Measurements from ENCODE around the gene PPM1L.
"Not testable (repeated sequence)": the region's sequence is repeated elsewhere in the genome, so short reads cannot be mapped to it uniquely, and the experiment has no call there.

The PPM1L gene

DNA sequence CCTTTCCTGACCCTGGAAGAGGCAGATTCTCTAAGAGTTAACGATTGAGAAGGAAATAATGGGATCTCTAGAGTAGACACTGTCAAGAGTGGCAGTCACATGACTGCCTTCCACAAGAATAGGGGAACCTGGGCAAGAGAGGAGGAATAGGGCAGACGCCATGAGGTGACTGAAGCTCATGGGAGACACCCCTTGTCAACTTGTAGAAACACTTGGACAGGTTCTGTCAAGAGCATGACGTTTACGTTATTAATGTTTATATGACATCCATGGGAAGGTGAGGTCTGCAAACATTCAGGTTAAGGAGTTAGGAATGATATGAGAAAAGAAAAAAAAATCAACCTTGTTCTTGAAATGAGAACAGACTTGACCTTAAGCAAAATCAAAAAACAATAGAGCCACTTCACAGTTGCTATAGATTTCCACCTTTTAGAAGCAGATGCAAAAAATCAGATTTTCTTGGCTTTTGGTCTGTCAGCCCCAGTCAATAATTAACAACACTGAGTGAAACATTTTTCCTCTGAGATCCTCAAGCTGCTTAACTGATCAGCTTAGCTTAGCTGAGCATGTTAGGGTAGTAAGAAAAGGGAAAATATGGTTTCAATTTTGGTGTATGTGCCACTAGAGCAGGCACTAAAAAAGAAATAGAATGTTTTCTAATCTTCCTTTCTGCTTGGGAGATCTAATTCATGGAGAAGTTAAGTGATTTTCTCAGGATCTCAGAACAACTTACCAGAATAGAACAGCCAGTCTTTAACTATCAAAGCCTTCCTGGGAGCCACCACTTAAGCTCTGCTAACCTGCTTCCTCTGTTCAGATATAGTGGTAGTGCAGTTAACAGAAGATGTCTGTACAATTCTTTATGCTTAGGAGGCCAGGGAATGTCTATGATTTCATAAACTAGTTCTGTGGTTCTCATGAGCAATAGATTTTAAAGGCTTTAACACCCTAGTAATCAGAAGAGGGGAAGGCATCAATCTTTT, 232.2 kb downstream of the PPM1L start:
- DNase-seq (ENCODE audit: low read depth): no peak

DNA sequence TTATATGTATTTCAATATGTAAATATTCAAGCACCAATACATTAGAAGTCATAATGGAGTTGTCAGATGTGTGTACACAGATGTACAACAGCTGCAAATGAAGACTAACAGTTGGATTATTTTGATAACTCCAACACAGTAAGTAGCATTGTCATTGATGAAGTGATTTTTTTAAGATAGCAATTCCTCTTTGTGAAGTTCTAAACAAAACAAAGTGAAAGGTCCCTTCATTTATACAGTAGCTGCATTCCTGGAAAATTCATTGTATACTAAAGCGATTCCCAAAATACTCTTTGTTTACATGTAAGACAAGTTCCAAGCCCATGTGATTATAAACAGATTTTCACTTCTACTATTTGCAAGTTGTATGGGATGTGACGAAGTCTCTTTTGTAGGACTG, 234.4 kb downstream of the PPM1L start:
- DNase-seq (ENCODE audit: low read depth): no peak

DNA sequence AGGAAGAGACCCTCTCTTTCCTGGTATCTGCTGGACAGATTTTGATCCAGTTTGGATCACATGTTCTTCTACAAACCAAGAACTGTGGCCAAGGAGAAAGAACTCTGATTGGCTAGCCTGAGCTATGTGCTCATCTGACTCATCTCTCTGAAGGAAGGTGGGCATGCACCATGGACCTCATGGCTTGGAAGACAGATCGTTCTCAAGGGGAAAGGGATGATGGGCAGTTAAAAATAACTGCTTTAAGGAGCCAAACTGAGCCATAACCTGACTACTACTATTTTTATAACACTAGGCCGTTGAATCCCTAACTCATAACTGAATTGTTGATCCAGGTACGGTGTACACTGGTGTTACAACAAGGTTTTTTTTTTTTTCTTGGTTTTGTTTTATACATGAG, 236.7 kb downstream of the PPM1L start:
- no peak for DNase-seq (ENCODE audit: low read depth)

DNA sequence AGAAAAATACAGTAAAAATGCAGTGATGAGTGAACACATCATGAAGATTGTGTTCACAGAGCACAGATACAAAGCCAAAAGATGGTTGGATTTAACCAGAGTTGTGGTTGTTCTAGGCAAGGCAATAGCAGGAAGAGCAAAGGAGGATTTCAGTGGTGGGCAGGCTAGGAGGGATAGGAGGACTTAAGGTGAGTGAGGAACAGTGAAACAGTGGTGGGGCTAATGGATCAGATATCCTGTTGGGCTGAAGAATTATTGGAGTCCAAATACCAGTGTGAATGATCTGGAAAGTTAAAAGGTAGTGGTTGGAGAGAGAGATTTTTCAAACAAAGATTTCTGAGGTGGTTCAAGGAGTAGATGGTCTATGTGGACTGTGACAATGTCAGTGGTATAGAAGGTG, 240.8 kb downstream of the PPM1L start:
- no peak for DNase-seq (ENCODE audit: low read depth)

DNA sequence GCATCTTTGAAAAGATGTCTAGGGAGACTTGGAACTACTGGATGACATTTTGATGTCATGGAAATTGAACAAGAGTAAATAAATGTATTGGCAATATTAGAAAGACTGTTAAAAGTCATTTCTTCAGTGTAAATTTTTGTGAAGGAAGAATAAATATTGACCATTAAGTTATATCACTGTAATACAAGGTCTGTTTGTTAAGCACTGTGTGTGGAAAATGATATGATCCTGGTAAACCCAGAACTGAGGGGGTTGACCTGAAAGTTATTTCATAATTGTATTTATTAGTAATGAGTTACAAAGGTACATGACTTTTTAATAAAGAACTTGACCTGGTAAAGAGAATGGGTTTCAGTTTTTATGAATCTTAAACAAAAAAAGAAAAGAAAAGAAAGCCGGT, 242.6 kb downstream of the PPM1L start:
- DNase-seq (ENCODE audit: low read depth): no peak

DNA sequence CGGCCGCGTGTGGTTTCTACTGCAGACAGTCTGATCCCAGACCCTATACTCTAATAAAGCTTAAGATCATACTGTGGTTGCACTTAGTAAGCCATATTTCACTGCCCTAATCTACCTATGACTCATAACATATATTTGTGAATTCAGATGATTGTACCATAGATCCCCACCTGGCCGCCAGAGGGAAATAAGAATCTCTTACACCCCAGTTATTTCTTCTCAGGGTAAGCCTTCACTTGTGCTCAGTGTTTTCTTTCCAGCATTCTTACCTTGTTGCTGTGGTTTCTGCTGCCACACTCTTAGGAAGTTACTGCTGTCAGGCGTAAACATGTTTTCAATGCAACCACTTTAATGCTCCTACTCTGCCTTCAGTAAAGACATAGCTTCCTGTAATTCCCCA, 243.2 kb downstream of the PPM1L start:
- DNase-seq (ENCODE audit: low read depth): no peak

GRCh38 chr3:161008086-161008485, 252.1 kb downstream of the PPM1L start:
- DNase-seq (ENCODE audit: low read depth): no peak

DNA sequence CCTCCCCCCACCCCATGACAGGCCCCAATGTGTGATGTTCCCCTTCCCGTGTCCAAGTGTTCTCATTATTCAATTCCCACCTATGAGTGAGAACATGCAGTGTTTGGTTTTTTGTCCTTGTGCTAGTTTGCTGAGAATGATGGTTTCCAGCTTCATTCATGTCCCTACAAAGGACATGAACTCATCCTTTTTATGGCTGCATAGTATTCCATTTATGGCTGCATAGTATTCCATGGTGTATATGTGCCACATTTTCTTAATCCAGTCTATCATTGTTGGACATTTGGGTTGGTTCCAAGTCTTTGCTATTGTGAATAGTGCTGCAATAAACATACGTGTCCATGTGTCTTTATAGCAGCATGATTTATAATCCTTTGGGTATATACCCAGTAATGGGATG, 254.1 kb downstream of the PPM1L start:
- not testable (repeated sequence) for DNase-seq (ENCODE audit: low read depth)

GRCh38 chr3:161014843-161015749, 259.1 kb downstream of the PPM1L start:
- DNase-seq (ENCODE audit: low read depth): no peak

DNA sequence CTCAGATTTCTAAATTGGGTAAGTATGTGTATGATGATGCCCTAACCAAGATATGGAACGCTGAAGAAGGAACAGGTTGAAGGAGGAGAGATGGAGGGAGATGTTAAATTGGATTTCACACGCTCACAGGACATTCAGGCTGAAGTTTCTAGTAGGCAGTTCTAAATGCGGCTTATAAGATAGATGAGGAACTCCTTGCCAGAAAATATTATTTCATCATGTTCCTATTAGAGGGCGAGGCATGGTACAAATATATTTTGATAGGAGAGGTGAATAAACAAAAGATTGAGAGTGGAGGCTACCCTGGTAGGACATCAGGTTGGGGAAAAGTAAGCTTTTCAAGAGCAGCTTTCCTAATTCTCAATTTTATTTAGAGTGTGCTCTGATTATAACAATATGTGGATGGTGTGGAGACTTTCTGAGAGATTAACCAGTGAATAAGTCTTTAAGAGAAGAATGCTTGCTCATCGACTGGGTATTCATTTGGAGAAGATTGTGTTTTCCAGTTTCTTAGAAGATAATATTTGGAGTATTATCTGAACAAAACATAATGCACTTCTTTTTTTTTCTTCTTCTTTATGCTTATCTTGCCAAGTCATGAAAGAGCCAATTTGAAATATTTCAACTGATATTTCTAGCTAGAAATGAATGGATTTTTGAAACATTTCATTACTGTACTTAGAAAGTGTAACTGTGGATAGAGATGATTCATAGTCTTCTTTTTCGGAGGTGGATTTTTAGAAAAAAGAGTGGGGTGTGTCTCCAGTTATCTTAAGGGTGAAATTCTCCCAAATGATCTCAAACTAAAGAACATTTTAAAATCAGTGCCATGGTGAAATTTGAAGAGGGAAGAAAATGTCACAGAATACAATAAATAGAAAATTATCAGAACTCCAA, 260.6 kb downstream of the PPM1L start:
- DNase-seq (ENCODE audit: low read depth): no peak

GRCh38 chr3:161017971-161018370, 261.9 kb downstream of the PPM1L start:
- DNase-seq (ENCODE audit: low read depth): no peak

DNA sequence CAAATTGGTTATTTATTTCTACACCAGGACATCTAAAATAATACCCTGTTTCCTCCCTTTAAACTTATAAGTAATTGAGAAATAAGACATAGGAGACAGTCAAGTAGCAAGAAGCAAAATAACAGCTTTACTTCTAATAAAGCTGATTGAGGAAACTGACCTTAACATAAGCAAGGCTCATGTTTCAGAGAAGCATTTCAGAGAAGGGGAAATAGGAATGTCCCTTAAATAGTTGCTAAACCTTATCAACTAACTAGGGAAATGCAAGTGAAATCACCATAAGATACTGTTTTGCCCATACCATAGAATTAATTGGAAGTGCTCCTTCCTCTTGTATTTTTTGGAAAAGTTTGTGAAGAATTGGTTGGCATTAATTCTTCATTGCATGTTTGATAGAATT, 264.2 kb downstream of the PPM1L start:
- DNase-seq (ENCODE audit: low read depth): no peak

DNA sequence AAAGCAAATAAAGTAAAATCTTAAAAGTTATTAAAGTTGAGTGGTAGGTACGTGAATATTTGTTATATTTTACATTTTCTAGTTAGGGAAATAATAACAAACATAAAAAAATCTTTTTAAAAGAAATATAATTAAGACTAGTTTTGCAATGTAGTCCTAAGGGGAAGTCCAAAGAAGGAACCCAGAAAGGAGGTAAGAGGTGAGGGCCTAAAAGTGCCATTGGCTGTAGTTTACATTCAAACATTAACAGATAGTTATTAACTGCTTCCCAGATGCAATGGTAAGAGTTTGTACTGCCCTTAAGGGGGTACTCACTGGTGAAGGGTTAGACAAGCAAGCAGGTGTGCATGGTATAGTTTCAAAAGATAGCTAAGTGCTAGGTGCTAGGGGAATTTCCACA, 269.9 kb downstream of the PPM1L start:
- no peak for DNase-seq (ENCODE audit: low read depth)

GRCh38 chr3:161026612-161027510, 270.8 kb downstream of the PPM1L start:
- no peak for DNase-seq (ENCODE audit: low read depth)

DNA sequence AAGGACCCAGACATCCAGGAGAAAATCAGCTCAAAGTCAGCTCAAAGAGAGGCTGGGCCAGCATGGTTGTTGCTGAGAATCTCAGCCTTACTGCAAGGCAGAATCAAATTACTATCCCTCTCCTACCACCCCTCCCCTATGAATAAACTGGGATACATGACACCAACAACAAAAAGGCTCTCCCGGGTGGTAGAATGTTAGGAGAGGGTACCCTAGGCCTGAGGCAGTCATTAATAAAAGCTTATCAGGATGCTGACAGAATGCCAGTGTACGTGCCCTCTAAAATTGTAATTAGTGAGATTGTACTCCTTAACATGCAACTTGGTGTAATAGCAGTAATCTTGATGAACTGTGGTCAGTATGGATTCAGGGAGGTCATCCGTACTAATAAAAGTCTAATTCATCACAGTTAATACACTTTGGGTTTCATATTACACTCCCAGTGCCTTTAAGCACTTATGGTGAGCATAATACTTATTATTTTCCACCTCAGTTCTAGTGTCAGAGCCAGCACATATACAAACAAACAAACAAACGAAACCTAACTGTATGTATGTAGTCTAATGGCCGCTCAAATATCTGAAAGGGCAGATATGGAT, 272.6 kb downstream of the PPM1L start:
- no peak for DNase-seq (ENCODE audit: low read depth)

- no peak for DNase-seq (ENCODE audit: low read depth)
These were observed 275.1 kb downstream of the PPM1L start for GRCh38 chr3:161031134-161031533.

DNA sequence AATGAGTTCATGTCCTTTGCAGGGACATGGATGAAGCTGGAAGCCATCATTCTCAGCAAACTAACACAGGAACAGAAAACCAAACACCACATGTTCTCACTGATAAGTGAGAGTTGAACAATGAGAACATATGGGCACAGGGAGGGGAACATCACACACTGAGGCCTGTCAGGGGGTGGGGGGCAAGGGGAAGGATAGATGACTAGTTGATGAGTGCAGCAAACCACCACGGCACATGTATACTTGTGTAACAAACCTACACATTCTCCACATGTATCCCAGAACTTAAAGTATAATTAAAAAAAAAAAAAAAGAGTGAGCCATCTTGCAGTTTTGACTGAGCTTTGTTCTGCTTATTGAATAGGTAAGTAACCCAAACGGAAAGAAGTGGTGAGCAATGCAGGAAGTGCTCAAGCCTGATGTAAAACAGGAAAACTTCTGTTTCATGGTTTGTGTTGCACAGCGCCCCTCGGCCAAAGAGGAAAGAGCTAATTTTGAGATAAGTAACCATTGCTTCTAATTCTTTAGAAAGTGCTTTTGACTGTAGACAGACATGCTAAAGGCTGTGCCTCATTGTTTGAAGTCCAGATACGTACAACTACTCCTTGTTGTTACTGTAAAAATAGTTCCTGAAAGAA, 279.0 kb downstream of the PPM1L start:
- DNase-seq (ENCODE audit: low read depth): not testable (repeated sequence)

DNA sequence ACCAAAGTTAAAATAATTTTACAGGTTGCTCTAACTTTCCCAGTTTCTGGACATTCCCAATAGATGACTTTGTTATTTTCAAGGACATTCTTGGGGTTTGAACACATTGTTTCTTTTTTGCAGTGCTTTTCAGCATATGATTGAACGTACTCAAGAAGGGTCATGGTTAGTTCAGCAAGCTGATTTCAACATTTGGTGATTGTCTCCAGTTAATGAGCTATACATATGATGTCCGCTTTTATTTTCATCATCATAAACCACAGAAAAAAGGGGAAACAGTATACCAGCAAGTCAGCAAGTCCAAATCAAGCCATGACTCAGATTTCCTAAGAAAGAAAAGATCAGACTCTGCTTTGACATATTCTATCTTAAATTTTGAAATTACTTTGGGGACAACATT, 279.7 kb downstream of the PPM1L start:
- DNase-seq (ENCODE audit: low read depth): no peak

GRCh38 chr3:161038725-161039124, 282.7 kb downstream of the PPM1L start:
- DNase-seq (ENCODE audit: low read depth): no peak

GRCh38 chr3:161042023-161042501, 286.0 kb downstream of the PPM1L start:
- no peak for DNase-seq (ENCODE audit: low read depth)

All from activated T-helper 1 cell treated with Interleukin-2 at 50 U/mL for 16 hours (primary cell).